Activated naive CD4-positive, alpha-beta T cell treated with anti-CD3 and anti-CD28 coated beads, Interleukin-2, amount 50 U/mL, for 16 hours (primary cell): ENCODE results near the gene TNFRSF12A.

ENCODE experiments used
- DNase-seq: peaks from one replicate; pipeline ENCODE4 v3.0.0-alpha.2; 2020

The TNFRSF12A gene

GRCh38 chr16:2986623-2987188 is 33.5 kb upstream of the TNFRSF12A start:
- DNase-seq: no peak

GRCh38 chr16:2987286-2987685 is 32.9 kb upstream of the TNFRSF12A start:
- no peak for DNase-seq

GRCh38 chr16:2987833-2988232 is 32.3 kb upstream of the TNFRSF12A start:
- DNase-seq: no peak

GRCh38 chr16:2988590-2989099 is 31.5 kb upstream of the TNFRSF12A start:
- DNase-seq: no peak

GRCh38 chr16:2990891-2991290 is 29.3 kb upstream of the TNFRSF12A start:
- DNase-seq: no peak

GRCh38 chr16:2991566-2992261 is 28.5 kb upstream of the TNFRSF12A start:
- no peak for DNase-seq

GRCh38 chr16:2992383-2993081 is 27.6 kb upstream of the TNFRSF12A start:
- DNase-seq: no peak

- DNase-seq: no peak
These were observed 23.9 kb upstream of the TNFRSF12A start for GRCh38 chr16:2996298-2996697.

- no peak for DNase-seq
These were observed 20.2 kb upstream of the TNFRSF12A start for GRCh38 chr16:2999929-3000328.

- no peak for DNase-seq
These were observed 19.6 kb upstream of the TNFRSF12A start for GRCh38 chr16:3000540-3000939.

GRCh38 chr16:3001316-3001715 is 18.9 kb upstream of the TNFRSF12A start:
- no peak for DNase-seq

GRCh38 chr16:3003582-3004270 is 16.4 kb upstream of the TNFRSF12A start:
- DNase-seq: peak; percentile 96

- no peak for DNase-seq
These were observed 15.8 kb upstream of the TNFRSF12A start for GRCh38 chr16:3004319-3004718.

GRCh38 chr16:3004781-3005284 is 15.3 kb upstream of the TNFRSF12A start:
- no peak for DNase-seq

- no peak for DNase-seq
These were observed 12.9 kb upstream of the TNFRSF12A start for GRCh38 chr16:3007059-3007956.

- DNase-seq: no peak
These were observed 12.0 kb upstream of the TNFRSF12A start for GRCh38 chr16:3007957-3008689.

- no peak for DNase-seq
These were observed 11.5 kb upstream of the TNFRSF12A start for GRCh38 chr16:3008690-3009037.

- DNase-seq: no peak
These were observed 10.4 kb upstream of the TNFRSF12A start for GRCh38 chr16:3009568-3010390.

GRCh38 chr16:3010510-3010909 is 9.7 kb upstream of the TNFRSF12A start:
- DNase-seq: no peak

GRCh38 chr16:3012246-3012645 is 7.9 kb upstream of the TNFRSF12A start:
- DNase-seq: no peak
